Neural cell (in vitro differentiated cells): Measurements from ENCODE around the gene OXNAD1.

Experiments used
- POLR2AphosphoS5 ChIP-seq: IDR thresholded peaks from 2 replicates; pipeline ENCODE4 v1.6.1; 2012
- SMC3 ChIP-seq: fragments of 450-650 bp; conservative IDR thresholded peaks from 2 replicates; pipeline ENCODE4 v1.6.1; 2014; ENCODE audit warnings: antibody characterized with exemption, mild to moderate bottlenecking, moderate library complexity; ENCODE audit not compliant: poor library complexity
- TF ChIP-seq, protein P1 (sequence below): fragments of 450-650 bp; IDR thresholded peaks from 2 replicates; pipeline ENCODE4 v1.5.1; 2014; ENCODE audit warnings: antibody characterized with exemption, mild to moderate bottlenecking, moderate library complexity; ENCODE audit not compliant: poor library complexity, severe bottlenecking
- TF ChIP-seq, protein P2 (sequence below): IDR thresholded peaks from 2 replicates; pipeline ENCODE4 v1.6.1; 2012; ENCODE audit warnings: borderline replicate concordance

DNA sequence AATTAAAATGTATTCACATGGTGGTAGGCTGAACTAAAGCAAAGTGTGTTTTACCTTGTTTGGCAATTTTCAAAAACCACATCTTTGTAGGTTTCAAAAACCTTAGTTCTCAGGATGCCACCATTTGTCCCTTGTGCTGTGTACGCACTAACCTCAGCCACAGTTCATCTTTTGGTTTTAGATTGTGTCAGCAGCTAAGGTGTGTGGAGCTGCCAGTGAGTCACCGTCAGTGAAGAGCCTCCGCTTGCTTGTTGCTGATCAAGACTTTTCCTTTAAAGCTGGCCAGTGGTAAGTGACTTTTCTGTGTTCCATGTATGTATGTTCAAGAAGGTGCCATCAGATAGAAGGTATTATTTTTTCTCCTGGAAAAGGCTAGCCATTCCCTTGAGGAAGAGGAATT, 21.1 kb downstream of the OXNAD1 start:
- TF ChIP-seq, protein P1, sequence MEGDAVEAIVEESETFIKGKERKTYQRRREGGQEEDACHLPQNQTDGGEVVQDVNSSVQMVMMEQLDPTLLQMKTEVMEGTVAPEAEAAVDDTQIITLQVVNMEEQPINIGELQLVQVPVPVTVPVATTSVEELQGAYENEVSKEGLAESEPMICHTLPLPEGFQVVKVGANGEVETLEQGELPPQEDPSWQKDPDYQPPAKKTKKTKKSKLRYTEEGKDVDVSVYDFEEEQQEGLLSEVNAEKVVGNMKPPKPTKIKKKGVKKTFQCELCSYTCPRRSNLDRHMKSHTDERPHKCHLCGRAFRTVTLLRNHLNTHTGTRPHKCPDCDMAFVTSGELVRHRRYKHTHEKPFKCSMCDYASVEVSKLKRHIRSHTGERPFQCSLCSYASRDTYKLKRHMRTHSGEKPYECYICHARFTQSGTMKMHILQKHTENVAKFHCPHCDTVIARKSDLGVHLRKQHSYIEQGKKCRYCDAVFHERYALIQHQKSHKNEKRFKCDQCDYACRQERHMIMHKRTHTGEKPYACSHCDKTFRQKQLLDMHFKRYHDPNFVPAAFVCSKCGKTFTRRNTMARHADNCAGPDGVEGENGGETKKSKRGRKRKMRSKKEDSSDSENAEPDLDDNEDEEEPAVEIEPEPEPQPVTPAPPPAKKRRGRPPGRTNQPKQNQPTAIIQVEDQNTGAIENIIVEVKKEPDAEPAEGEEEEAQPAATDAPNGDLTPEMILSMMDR = no peak
- TF ChIP-seq POLR2AphosphoS5 = no peak
- TF ChIP-seq, protein P2, sequence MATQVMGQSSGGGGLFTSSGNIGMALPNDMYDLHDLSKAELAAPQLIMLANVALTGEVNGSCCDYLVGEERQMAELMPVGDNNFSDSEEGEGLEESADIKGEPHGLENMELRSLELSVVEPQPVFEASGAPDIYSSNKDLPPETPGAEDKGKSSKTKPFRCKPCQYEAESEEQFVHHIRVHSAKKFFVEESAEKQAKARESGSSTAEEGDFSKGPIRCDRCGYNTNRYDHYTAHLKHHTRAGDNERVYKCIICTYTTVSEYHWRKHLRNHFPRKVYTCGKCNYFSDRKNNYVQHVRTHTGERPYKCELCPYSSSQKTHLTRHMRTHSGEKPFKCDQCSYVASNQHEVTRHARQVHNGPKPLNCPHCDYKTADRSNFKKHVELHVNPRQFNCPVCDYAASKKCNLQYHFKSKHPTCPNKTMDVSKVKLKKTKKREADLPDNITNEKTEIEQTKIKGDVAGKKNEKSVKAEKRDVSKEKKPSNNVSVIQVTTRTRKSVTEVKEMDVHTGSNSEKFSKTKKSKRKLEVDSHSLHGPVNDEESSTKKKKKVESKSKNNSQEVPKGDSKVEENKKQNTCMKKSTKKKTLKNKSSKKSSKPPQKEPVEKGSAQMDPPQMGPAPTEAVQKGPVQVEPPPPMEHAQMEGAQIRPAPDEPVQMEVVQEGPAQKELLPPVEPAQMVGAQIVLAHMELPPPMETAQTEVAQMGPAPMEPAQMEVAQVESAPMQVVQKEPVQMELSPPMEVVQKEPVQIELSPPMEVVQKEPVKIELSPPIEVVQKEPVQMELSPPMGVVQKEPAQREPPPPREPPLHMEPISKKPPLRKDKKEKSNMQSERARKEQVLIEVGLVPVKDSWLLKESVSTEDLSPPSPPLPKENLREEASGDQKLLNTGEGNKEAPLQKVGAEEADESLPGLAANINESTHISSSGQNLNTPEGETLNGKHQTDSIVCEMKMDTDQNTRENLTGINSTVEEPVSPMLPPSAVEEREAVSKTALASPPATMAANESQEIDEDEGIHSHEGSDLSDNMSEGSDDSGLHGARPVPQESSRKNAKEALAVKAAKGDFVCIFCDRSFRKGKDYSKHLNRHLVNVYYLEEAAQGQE = no peak
- TF ChIP-seq SMC3 = no peak
